H1 (cell line): ENCODE data around the gene TMEM221. TPM values are rescaled to one million over a fixed set of nuclear protein-coding genes. Genes with fewer than 3 reads are reported as not detected.
A peak's percentile ranks its signal among the peaks of the same experiment; 100 is the strongest.

Experiments
- POU5F1 ChIP-seq: IDR thresholded peaks from 2 replicates; pipeline ENCODE4 v1.6.1; 2011; ENCODE audit warnings: low read depth, mild to moderate bottlenecking, low read length, moderate library complexity
- SRF ChIP-seq: IDR thresholded peaks from 2 replicates; pipeline ENCODE4 v1.6.1; 2011; ENCODE audit warnings: mild to moderate bottlenecking, low read depth, low read length, moderate library complexity
- polyA plus RNA-seq, 7 experiments: library from polyadenylated mRNA; depleted of rRNA in 3 of 7; stranded (reverse) in 5 of 7; unstranded in 2 of 7; fragments of >200 nt in 5 of 7; fragments of 200-250 nt in 2 of 7; gene quantifications; 1 replicate in 5 of 7; 2 replicates in 1 of 7; 4 replicates in 1 of 7; pipeline versions ENCODE4 v1.2.1 to v1.2.3, GENCODE V29; 2011 to 2013; ENCODE audit warnings: missing spikeins in 2 of 7, mixed read lengths in 2 of 7
- total RNA-seq: library from RNA; stranded (reverse); fragmentation: NEBNext Ultra II Directional; extraction: Animal tissue kit (Norgen Biotek cat#: 25700); gene quantifications from 2 replicates; pipeline ENCODE4 v1.2.1, GENCODE V29; 2021
- TF ChIP-seq, protein P1 (sequence below): fragments of 300-600 bp; sonication (generic); IDR thresholded peaks from 2 replicates; pipeline ENCODE4 v1.7.1; 2012; ENCODE audit warnings: low read length, moderate library complexity, mild to moderate bottlenecking, inconsistent platforms; ENCODE audit not compliant: insufficient replicate concordance
- TF ChIP-seq, protein P2 (sequence below): IDR thresholded peaks from 2 replicates; pipeline ENCODE4 v1.6.1; 2012; ENCODE audit warnings: inconsistent platforms

TMEM221 gene
- total and polyA plus RNA-seq, 2 of the 8 experiments (the other 6 are each of a cell fraction or from before 2014, with no cell fraction given), result 1.4 to 2.0 TPM

DNA sequence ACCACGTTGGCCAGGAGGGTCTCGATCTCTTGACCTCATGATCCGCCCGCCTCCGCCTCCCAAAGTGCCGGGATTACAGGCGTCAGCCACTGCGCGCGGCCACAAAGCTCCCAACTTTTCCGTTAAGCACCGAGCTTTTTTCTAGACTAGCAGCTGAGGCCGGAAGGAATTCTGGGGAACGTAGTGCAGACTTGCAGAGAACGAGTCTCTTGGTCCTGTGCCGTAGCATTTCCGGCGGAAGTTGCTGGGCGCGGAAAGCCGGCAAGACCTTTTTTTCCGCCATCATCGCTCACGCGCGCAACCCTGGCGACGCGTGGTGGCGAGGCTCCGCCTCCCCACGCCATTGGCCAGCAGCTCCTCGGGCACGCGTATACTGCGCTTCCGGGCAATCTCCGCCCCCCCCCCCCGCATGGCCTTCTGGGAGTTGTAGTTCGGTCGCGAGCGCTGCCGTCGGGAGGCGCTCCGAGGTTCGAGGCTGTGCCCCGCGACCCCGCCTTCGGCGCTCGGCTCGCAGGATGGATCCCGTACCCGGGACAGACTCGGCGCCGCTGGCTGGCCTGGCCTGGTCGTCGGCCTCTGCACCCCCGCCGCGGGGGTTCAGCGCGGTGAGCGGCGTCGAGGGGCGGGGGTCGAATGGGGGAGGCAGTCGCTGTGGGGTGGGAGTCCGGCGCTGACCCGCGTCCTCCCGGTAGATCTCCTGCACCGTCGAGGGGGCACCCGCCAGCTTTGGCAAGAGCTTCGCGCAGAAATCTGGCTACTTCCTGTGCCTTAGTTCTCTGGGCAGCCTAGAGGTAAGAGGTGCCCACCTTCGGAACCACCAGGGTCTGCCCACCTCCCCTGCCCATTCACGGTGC is 28.6 kb downstream of the TMEM221 start, which contains the start of gene MVB12A (continued):
- TF ChIP-seq, protein P1, sequence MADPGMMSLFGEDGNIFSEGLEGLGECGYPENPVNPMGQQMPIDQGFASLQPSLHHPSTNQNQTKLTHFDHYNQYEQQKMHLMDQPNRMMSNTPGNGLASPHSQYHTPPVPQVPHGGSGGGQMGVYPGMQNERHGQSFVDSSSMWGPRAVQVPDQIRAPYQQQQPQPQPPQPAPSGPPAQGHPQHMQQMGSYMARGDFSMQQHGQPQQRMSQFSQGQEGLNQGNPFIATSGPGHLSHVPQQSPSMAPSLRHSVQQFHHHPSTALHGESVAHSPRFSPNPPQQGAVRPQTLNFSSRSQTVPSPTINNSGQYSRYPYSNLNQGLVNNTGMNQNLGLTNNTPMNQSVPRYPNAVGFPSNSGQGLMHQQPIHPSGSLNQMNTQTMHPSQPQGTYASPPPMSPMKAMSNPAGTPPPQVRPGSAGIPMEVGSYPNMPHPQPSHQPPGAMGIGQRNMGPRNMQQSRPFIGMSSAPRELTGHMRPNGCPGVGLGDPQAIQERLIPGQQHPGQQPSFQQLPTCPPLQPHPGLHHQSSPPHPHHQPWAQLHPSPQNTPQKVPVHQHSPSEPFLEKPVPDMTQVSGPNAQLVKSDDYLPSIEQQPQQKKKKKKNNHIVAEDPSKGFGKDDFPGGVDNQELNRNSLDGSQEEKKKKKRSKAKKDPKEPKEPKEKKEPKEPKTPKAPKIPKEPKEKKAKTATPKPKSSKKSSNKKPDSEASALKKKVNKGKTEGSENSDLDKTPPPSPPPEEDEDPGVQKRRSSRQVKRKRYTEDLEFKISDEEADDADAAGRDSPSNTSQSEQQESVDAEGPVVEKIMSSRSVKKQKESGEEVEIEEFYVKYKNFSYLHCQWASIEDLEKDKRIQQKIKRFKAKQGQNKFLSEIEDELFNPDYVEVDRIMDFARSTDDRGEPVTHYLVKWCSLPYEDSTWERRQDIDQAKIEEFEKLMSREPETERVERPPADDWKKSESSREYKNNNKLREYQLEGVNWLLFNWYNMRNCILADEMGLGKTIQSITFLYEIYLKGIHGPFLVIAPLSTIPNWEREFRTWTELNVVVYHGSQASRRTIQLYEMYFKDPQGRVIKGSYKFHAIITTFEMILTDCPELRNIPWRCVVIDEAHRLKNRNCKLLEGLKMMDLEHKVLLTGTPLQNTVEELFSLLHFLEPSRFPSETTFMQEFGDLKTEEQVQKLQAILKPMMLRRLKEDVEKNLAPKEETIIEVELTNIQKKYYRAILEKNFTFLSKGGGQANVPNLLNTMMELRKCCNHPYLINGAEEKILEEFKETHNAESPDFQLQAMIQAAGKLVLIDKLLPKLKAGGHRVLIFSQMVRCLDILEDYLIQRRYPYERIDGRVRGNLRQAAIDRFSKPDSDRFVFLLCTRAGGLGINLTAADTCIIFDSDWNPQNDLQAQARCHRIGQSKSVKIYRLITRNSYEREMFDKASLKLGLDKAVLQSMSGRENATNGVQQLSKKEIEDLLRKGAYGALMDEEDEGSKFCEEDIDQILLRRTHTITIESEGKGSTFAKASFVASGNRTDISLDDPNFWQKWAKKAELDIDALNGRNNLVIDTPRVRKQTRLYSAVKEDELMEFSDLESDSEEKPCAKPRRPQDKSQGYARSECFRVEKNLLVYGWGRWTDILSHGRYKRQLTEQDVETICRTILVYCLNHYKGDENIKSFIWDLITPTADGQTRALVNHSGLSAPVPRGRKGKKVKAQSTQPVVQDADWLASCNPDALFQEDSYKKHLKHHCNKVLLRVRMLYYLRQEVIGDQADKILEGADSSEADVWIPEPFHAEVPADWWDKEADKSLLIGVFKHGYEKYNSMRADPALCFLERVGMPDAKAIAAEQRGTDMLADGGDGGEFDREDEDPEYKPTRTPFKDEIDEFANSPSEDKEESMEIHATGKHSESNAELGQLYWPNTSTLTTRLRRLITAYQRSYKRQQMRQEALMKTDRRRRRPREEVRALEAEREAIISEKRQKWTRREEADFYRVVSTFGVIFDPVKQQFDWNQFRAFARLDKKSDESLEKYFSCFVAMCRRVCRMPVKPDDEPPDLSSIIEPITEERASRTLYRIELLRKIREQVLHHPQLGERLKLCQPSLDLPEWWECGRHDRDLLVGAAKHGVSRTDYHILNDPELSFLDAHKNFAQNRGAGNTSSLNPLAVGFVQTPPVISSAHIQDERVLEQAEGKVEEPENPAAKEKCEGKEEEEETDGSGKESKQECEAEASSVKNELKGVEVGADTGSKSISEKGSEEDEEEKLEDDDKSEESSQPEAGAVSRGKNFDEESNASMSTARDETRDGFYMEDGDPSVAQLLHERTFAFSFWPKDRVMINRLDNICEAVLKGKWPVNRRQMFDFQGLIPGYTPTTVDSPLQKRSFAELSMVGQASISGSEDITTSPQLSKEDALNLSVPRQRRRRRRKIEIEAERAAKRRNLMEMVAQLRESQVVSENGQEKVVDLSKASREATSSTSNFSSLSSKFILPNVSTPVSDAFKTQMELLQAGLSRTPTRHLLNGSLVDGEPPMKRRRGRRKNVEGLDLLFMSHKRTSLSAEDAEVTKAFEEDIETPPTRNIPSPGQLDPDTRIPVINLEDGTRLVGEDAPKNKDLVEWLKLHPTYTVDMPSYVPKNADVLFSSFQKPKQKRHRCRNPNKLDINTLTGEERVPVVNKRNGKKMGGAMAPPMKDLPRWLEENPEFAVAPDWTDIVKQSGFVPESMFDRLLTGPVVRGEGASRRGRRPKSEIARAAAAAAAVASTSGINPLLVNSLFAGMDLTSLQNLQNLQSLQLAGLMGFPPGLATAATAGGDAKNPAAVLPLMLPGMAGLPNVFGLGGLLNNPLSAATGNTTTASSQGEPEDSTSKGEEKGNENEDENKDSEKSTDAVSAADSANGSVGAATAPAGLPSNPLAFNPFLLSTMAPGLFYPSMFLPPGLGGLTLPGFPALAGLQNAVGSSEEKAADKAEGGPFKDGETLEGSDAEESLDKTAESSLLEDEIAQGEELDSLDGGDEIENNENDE, result no peak
- TF ChIP-seq, protein P2, sequence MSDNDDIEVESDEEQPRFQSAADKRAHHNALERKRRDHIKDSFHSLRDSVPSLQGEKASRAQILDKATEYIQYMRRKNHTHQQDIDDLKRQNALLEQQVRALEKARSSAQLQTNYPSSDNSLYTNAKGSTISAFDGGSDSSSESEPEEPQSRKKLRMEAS, result peak; percentile 87
- no peak for TF ChIP-seq POU5F1
- peak; percentile 32; the same call in 1 of the 2 replicates for TF ChIP-seq SRF
